GM12875 (cell line): ENCODE data around the gene PARVB.

Experiments used
- H3K4me3 ChIP-seq: one replicate; pipeline ENCODE4 v1.5.1; 2011; ENCODE audit warnings: low read depth, low read length, control low read depth
- TF ChIP-seq, protein P1 (sequence below): IDR thresholded peaks from 2 replicates; pipeline ENCODE4 v1.5.1; 2011; ENCODE audit warnings: low read depth, mild to moderate bottlenecking, control low read depth, inconsistent platforms, low read length, moderate library complexity, borderline replicate concordance; ENCODE audit not compliant: insufficient read depth

PARVB gene

GRCh38 chr22:44033287-44033686 lies 9.2 kb downstream of the PARVB start:
- no peak overlapping the region for H3K4me3 ChIP-seq
- TF ChIP-seq, protein P1, sequence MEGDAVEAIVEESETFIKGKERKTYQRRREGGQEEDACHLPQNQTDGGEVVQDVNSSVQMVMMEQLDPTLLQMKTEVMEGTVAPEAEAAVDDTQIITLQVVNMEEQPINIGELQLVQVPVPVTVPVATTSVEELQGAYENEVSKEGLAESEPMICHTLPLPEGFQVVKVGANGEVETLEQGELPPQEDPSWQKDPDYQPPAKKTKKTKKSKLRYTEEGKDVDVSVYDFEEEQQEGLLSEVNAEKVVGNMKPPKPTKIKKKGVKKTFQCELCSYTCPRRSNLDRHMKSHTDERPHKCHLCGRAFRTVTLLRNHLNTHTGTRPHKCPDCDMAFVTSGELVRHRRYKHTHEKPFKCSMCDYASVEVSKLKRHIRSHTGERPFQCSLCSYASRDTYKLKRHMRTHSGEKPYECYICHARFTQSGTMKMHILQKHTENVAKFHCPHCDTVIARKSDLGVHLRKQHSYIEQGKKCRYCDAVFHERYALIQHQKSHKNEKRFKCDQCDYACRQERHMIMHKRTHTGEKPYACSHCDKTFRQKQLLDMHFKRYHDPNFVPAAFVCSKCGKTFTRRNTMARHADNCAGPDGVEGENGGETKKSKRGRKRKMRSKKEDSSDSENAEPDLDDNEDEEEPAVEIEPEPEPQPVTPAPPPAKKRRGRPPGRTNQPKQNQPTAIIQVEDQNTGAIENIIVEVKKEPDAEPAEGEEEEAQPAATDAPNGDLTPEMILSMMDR: no peak

DNA sequence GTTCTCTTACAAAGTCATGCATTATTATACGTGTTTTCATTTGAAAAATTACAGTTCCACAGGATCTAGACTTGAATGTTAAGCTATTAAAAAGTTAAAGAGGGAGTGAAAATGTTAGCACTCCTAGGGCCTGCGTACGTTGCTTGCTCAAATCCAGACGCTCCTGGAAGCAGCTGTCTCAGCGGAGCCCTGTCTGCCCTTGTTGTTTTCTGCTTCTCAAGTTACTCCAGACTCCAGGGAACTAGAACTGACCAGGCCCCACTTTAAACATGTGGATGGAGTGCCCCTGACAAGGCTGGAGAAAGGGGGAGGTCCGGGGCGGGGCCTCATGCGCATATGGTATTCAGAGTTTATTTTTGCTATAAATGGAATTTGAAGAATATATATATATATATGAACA lies 9.6 kb downstream of the PARVB start:
- TF ChIP-seq, protein P1: no peak
- H3K4me3 ChIP-seq: no peak overlapping the region

DNA sequence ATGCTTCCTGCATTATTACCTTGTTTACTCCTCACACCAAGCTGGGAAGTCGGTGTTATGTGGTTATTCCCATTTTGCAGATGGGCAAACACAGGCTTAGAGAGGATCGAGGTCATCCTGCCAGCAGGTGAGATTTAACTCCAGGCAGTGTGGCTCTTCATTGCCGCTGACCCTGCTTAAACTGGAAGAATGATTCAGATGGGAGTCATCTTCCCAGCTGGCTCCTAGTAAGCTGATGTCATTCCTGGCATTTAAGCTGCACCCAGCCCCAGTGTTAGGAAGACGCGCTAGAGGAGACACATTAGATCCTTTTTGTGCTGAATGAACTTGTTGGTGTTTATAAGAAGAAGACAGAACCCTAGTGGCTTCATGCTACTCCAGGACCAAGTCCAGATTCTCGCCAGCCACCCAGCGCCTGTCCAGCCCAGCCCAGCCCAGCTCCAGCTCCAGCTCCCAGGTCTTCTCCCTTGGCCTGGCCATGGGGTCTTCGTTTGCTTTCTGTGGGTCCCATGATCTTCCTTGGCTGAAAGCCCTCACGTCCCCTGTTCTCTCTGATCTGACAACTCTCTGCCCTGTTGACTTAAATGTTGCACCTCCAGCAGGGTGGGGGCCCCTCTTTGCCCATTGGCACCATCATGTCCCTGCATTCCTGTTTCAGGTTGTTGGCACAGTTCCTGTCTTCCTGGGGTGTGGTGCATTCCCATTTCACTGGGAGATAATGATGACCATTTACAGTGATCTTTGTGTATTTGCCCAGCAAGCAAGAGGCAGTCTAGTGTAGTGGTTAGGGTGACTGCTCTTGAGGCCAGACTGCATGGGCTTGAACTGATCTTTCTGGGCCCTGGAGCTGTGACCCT lies 13.6 kb downstream of the PARVB start:
- no peak overlapping the region for H3K4me3 ChIP-seq
- TF ChIP-seq, protein P1: no peak

- H3K4me3 ChIP-seq: no peak overlapping the region
- TF ChIP-seq, protein P1: no peak
Measured at GRCh38 chr22:44039566-44040171, 15.6 kb downstream of the PARVB start.

- TF ChIP-seq, protein P1: no peak
Measured at GRCh38 chr22:44042249-44043218, 18.4 kb downstream of the PARVB start.

GRCh38 chr22:44045145-44045544 lies 21.0 kb downstream of the PARVB start:
- H3K4me3 ChIP-seq: no peak overlapping the region
- TF ChIP-seq, protein P1: no peak

More at GRCh38 chr22:44042249-44043218, 18.4 kb downstream of the PARVB start:
- no peak overlapping the region for H3K4me3 ChIP-seq
